HG03066 (cell line): ENCODE data around the gene VDR.
A peak's percentile ranks its signal among the peaks of the same experiment; 100 is the strongest.

ENCODE experiments used
- ATAC-seq: cut with Tn5 transposase; IDR thresholded peaks from one replicate; pipeline ENCODE4 v1.9.1; 2021; ENCODE audit warnings: low read depth; ENCODE audit not compliant: unreplicated experiment

Gene VDR

GRCh38 chr12:47875746-47876439 is 28.9 kb downstream of the VDR start:
- no peak for ATAC-seq

DNA sequence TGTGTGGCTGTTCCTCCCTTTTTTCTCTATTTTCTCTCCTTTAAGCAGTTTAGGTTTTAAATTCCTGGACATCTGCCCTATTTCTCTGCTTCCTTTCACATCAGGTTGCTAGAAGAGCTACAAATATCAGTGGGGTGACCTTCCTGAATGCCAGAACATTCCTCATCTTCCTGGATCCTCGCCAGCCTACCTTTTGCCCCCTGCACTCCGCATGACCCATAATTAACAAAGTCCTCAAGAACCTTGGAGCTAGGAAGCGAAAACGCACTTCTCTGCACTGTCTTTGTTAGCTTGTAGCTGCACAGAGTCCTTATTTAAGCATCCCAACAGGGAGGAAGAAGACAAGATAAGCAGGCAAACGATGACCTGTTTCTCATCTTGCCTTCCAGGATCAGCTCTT is 30.5 kb downstream of the VDR start:
- ATAC-seq: no peak

GRCh38 chr12:47870175-47870781 is 34.5 kb downstream of the VDR start:
- no peak for ATAC-seq

DNA sequence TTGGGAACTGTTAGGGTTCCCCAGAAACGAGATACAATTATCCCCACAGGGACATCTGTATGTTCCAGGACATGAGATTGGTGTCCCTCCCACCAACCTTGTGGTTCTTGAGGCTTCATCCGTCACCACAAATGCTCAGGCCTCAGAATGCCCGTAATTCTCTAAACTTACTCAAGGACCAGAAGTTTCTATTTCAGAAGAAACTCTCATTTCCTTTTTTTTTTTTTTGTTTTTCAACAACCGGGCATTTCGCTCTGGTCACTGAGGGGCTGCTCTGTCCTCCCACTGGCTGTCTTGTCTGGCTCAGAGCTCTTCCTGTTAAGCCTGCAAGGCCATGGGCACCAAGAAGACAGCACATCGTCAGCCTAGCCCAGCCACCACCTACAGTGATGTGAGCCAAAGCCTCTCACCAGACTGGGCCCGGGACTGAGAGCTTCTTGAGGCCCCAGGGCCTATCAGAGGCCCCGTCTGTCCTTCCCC is 36.2 kb downstream of the VDR start:
- ATAC-seq: peak; percentile 74

DNA sequence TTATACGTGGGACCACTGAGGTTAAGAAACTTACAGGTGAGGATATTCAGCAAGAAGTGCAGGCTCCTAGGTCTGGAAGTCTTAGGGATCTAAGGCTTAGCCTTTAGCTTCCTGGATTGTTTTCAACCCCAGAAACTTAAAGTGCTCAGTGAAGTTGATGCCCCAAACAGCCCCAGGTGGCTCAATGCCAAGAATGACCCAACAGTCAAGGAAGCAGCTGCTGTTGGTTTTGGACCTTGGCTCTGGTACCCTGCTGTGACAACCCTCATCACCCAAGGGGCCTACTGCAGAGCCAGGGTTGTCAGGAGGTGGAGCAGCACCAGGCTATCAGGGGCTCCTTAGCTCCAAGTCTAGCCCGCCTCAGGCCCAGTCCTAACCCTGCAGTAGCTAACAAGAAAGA is 36.8 kb downstream of the VDR start:
- ATAC-seq: peak; percentile 10

- ATAC-seq: no peak
These were observed 37.3 kb downstream of the VDR start for GRCh38 chr12:47867495-47867941.

DNA sequence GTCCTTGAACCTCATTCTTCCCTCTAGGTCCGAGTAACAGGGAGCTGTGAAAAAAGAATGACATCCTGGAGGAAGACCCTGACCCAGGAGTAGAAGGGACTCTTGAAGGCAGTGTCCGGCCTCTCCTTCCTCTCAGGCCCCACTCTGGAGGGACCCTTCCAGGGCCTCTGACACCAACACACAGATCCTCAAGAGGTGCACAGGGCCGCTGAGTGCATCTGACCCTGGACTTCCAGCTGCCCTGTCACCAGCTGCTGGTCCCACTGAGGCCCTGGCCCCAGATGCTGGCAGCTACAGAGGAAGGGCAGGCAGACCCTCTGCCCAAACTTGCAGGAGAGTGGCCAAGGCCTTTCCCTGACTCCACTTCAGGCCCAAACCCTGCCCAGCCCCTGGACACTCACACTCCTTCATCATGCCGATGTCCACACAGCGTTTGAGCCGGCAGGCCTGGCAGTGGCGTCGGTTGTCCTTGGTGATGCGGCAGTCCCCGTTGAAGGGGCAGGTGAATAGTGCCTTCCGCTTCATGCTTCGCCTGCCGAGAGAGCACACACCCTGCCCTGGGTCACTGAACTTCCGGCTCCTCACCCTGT is 40.1 kb downstream of the VDR start:
- no peak for ATAC-seq

DNA sequence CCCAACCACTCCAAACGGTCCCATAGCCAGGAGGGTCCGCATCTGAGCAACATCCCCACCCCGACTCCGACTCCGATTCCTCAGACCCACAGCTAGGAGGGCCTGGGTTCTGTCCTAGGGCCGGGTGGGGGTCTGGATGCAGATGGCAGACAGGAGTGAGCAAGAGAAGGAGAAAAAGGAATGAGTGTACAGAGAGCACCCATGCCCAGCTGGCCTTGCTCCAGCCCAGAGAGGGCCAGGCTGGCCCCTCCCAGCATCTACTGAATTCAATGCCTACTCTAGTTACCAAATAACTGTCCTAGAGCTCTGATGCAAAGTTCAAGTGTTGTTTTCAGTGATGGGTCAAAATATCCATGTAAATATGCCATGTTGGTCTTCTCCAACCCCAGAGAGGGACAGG is 40.8 kb downstream of the VDR start:
- no peak for ATAC-seq

- no peak for ATAC-seq
These were observed 41.3 kb downstream of the VDR start for GRCh38 chr12:47863467-47863866.

DNA sequence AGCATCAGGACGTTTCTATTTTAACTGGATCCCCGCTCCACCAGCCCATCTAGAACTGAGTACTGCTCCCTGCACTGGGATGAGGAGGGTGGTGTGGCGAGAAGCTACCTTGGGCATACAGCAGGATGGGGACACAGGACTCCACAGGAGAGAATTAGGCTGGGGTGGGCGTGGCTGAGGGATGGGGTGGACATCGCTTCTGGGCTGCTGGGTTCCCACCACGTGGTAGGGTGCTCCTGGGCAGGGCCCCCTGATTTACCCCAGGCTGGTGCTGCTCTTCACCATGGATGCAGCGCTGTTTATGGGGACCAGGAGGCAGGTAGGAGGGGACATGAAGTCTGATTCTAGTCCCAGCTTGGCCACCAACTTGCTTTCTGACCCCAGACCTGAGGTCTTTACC is 41.9 kb downstream of the VDR start:
- no peak for ATAC-seq

GRCh38 chr12:47862167-47862750 is 42.5 kb downstream of the VDR start:
- ATAC-seq: no peak

DNA sequence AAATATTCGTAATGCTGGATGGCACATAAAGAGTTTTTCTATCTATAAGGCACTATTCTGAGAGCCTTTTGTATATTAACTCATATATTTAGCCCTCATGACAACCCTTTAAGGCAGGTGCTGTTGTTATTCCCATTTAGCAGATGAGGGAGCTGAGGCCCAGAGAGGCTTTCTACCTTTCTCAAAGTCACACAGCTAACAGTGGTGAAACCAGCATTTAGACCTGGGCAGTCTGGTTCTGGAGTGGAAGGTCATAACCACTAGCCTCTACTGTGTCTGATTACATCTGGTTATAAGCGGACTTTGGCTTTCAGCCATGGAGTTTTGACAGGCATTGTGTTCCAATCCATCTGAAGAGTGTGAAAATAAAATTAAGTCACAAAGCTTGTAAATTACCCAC is 43.9 kb downstream of the VDR start:
- ATAC-seq: no peak

GRCh38 chr12:47860279-47860841 is 44.4 kb downstream of the VDR start:
- ATAC-seq: no peak

DNA sequence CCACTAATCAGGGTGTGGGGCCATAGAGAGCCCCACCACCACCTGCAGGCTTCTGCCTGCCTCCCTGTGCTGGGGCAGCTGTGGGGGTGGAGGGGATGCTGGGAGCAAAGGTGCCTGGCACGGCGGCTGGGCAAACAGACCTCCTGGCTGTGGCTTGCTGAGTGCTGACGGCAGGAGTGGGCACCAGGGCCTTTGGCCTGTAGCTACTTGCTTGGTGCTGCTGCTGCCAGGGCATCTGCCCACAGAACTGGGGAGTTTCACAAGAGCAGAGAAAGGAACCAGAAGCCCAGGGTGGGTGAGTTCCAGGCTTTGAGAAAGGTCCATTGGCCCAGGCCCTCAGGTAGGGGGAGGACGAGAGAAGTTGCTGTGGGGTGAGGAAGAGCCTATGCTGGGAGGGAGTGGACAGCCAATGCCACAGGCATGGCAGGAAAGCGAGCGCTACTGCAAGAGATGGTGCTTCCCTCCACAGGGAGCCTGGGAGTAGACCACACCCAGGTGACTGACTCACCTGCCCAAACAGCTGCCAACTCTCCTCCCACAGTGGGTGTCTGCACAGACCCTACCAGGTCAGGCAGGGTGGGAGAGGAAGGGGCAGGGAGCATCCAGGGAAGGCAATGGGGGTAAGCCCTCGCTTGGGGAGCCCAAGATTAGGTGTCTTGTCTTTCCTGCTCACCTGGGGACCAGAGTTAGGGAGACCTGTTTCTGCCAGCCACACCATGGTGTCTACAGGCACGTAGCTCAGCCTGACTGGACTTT is 46.1 kb downstream of the VDR start:
- no peak for ATAC-seq

DNA sequence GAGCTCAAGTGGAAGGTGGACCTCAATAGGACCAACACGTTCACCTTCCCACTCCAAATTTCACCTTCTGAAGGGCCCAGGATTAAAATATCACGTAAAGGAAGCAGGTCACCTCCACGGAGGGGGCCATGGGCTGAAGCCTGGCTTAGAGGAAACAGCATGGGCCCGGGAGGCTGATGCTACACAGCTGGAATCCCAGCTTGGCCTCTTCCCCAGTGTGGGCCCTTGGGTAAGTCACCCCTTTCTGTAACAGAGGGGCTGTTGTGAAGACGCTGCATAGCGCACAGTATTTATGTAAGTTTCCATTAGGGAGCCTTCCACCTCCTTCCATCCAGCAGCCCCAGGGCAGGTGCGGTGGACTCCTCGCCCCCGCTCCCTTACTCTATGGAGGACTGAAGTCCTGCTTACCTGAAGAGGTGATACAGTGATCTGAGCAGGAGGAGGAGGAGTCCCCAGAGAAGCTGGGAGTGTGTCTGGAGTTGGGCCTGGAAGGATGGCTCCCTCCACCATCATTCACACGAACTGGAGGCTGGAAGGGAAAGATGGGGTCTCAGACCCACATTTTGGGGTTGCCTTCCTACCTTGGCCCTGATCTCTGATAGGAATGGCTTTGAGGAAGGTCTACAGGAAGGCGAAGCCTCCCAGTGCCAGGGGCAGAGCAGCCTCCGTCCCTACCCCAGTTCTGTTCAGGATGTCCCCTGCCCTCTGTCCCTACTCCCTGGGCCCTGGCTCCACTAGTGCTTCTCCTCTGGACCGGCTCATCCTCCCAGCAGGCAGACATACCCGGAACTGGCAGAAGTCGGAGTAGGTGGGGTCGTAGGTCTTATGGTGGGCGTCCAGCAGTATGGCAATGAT is 47.8 kb downstream of the VDR start:
- no peak for ATAC-seq

DNA sequence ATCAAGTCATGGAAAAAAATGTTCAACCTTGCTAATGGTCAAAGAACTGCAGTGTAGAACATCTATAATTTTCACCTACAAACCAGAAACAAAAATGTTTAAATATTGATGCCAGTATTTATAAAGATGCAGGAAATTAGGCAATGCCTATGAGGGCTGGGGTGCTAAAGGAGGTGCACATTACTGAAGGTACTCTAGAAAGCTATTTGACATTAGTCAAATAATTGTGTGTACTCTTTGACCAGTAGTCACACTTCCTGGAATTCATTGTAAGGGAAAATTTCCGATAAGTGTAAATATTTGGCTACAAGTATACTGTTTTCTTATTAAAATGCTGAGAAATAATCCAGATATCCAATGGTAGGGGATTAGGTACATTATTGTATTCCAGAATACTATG is 48.7 kb downstream of the VDR start:
- ATAC-seq: no peak

DNA sequence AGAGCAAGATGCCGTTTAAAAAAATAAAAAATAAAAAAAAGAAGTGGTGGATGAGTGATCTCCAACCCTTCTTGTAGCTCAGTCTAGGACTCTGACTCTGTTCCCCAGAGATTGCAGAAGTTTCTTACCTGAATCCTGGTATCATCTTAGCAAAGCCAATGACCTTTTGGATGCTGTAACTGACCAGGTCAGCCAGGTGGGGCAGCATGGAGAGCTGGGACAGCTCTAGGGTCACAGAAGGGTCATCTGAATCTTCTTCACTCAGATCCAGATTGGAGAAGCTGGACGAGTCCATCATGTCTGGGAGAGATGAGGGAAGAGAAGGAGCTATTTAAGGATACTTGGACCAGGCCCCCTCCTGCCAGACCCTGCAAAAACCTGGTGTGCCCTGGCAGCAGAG is 49.3 kb downstream of the VDR start:
- ATAC-seq: no peak

GRCh38 chr12:47854531-47854930 is 50.3 kb downstream of the VDR start:
- no peak for ATAC-seq

DNA sequence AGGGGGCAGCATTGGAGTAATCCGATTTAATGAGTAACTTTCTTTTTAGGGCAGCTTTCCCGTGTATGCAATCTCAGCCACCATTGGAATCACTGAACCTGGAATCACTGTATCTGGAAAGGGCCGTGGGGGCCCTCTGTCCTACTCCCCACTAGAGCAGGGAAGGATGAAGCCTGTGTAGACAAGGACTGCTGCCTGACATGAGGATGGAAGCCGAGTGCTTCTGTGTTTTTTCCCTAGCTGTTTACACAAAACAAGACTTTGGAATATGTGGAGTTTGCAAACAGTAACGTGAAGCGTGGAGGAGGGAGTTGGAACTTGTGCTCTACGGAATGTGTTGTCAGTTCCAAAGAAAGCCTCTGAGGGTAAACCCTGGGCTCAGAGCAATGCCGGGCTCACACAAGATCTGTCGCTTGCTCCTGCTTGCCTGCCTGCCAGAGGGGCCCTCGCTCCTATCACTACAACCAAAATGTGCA is 52.7 kb downstream of the VDR start:
- ATAC-seq: no peak
